Neural cell (in vitro differentiated cells): ENCODE measurements around the gene TGFBR3. TPM values are rescaled to one million over a fixed set of nuclear protein-coding genes. Genes with fewer than 3 reads are reported as not detected.

Source experiments
- H2AFZ ChIP-seq: fragments of 200-600, 300-800 bp; sonication (generic), shearing (Covaris generic); 2 replicates; pipeline ENCODE4 v1.6.0; 2014; ENCODE audit warnings: low read depth, mild to moderate bottlenecking, antibody characterized with exemption, low read length, moderate library complexity
- H3F3A ChIP-seq: fragments of 200-600 bp; shearing (Covaris generic); 2 replicates; pipeline ENCODE4 v1.6.1; 2016; ENCODE audit warnings: mild to moderate bottlenecking, moderate library complexity, mixed read lengths, antibody characterized with exemption, low read length; ENCODE audit not compliant: insufficient read depth, poor library complexity, severe bottlenecking
- H3K27ac ChIP-seq: fragments of 200-600, 300-800 bp; sonication (generic), shearing (Covaris generic); 2 replicates; pipeline ENCODE4 v1.5.1; 2014; ENCODE audit warnings: mild to moderate bottlenecking, low read length, moderate library complexity
- H3K27me3 ChIP-seq: fragments of 300-800, 200-600 bp; sonication (generic), shearing (Covaris generic); 2 replicates; pipeline ENCODE4 v1.6.0; 2014; ENCODE audit warnings: mild to moderate bottlenecking, low read depth, low read length, moderate library complexity; ENCODE audit not compliant: insufficient read depth
- H3K36me3 ChIP-seq: fragments of 300-800, 200-600 bp; sonication (generic), shearing (Covaris generic); 2 replicates; pipeline ENCODE4 v1.5.1; 2014; ENCODE audit warnings: mild to moderate bottlenecking, antibody characterized with exemption, low read length, moderate library complexity; ENCODE audit not compliant: insufficient read depth
- H3K4me2 ChIP-seq: fragments of 300-800, 200-600 bp; sonication (generic), shearing (Covaris generic); 2 replicates; pipeline ENCODE4 v1.6.0; 2014; ENCODE audit warnings: mild to moderate bottlenecking, low read length
- H3K4me3 ChIP-seq: fragments of 300-800, 200-600 bp; sonication (generic), shearing (Covaris generic); 2 replicates; pipeline ENCODE4 v1.5.1; 2014; ENCODE audit warnings: mild to moderate bottlenecking, low read length, moderate library complexity
- H3K79me2 ChIP-seq: fragments of 200-600 bp; shearing (Covaris generic); replicated peaks from 2 replicates; pipeline ENCODE4 v1.6.0; 2014; ENCODE audit warnings: mild to moderate bottlenecking, low read length, moderate library complexity; ENCODE audit not compliant: insufficient read depth
- H3K9ac ChIP-seq: fragments of 300-800, 200-600 bp; sonication (generic), shearing (Covaris generic); 2 replicates; pipeline ENCODE4 v1.6.1; 2016; ENCODE audit warnings: mild to moderate bottlenecking, low read length, mixed read lengths
- H3K9me2 ChIP-seq: fragments of 200-600 bp; shearing (Covaris generic); 2 replicates; pipeline ENCODE4 v1.6.1; 2016; ENCODE audit warnings: mild to moderate bottlenecking, low read length, mixed read lengths; ENCODE audit not compliant: insufficient read depth
- H3K9me3 ChIP-seq: fragments of 200-600, 300-800 bp; sonication (generic), shearing (Covaris generic); 2 replicates; pipeline ENCODE4 v1.6.1; 2016; ENCODE audit warnings: mild to moderate bottlenecking, mixed run types, low read length, moderate library complexity, mixed read lengths
- H4K20me1 ChIP-seq: fragments of 200-600 bp; shearing (Covaris generic); 2 replicates; pipeline ENCODE4 v1.6.1; 2016; ENCODE audit warnings: mild to moderate bottlenecking, mixed run types; ENCODE audit not compliant: insufficient read depth
- CTCF ChIP-seq: fragments of 450-650 bp; IDR thresholded peaks from 2 replicates; pipeline ENCODE4 v1.5.1; 2014; ENCODE audit warnings: antibody characterized with exemption, mild to moderate bottlenecking, moderate library complexity; ENCODE audit not compliant: poor library complexity, severe bottlenecking
- EP300 ChIP-seq: fragments of 450-650 bp; conservative IDR thresholded peaks from 2 replicates; pipeline ENCODE4 v1.6.1; 2014; ENCODE audit warnings: antibody characterized with exemption, mild to moderate bottlenecking, moderate library complexity; ENCODE audit not compliant: poor library complexity, severe bottlenecking
- EZH2 ChIP-seq: fragments of 200-600, 300-800 bp; shearing (Covaris generic), sonication (generic); IDR thresholded peaks from 2 replicates; pipeline ENCODE4 v1.6.1; 2014; ENCODE audit warnings: antibody characterized with exemption, low read length, borderline replicate concordance, mild to moderate bottlenecking; ENCODE audit not compliant: insufficient read depth, poor library complexity, severe bottlenecking
- MXI1 ChIP-seq: fragments of 450-650 bp; conservative IDR thresholded peaks from 2 replicates; pipeline ENCODE4 v1.6.1; 2014; ENCODE audit warnings: antibody characterized with exemption, mild to moderate bottlenecking; ENCODE audit not compliant: poor library complexity, severe bottlenecking
- POLR2AphosphoS5 ChIP-seq: IDR thresholded peaks from 2 replicates; pipeline ENCODE4 v1.6.1; 2012
- RAD21 ChIP-seq: fragments of 450-650 bp; conservative IDR thresholded peaks from 2 replicates; pipeline ENCODE4 v1.6.1; 2014; ENCODE audit warnings: antibody characterized with exemption, mild to moderate bottlenecking, moderate library complexity
- REST ChIP-seq: IDR thresholded peaks from 2 replicates; pipeline ENCODE4 v1.6.1; 2012; ENCODE audit warnings: borderline replicate concordance
- SMC3 ChIP-seq: fragments of 450-650 bp; conservative IDR thresholded peaks from 2 replicates; pipeline ENCODE4 v1.6.1; 2014; ENCODE audit warnings: antibody characterized with exemption, mild to moderate bottlenecking, moderate library complexity; ENCODE audit not compliant: poor library complexity
- TAF1 ChIP-seq: IDR thresholded peaks from 2 replicates; pipeline ENCODE4 v1.6.1; 2012; ENCODE audit warnings: low read depth
- polyA plus RNA-seq: library from polyadenylated mRNA; depleted of rRNA; stranded (reverse); fragments of >200 nt; gene quantifications from 2 replicates; pipeline ENCODE4 v1.2.3, GENCODE V29; 2014

TGFBR3 gene
- polyA plus RNA-seq, 1 donor from 2014 or later = 0.25 TPM

GRCh38 chr1:91691525-91691924, 194.4 kb downstream of the TGFBR3 start:
- no peaks in the 10 kb centered on the region for H4K20me1 ChIP-seq

GRCh38 chr1:91689641-91690481, 196.1 kb downstream of the TGFBR3 start:
- no peak overlapping the region for H3K9ac ChIP-seq
- TF ChIP-seq RAD21 = no peak
- no peak for TF ChIP-seq TAF1
- TF ChIP-seq EP300 = no peak
- no peak for TF ChIP-seq MXI1
- TF ChIP-seq POLR2AphosphoS5 = no peak
- H3K9me3 ChIP-seq = no peaks in the 10 kb centered on the region
- H3K36me3 ChIP-seq = no peaks in the 10 kb centered on the region
- H3K27ac ChIP-seq = no peak overlapping the region
- H3K27me3 ChIP-seq = no peaks in the 10 kb centered on the region
- H3F3A ChIP-seq = no peaks in the 10 kb centered on the region
- no peaks in the 10 kb centered on the region for H4K20me1 ChIP-seq
- no peak overlapping the region for H3K4me3 ChIP-seq
- no peak overlapping the region for H3K4me2 ChIP-seq
- H3K9me2 ChIP-seq = no peaks in the 10 kb centered on the region
- H2AFZ ChIP-seq = no peak overlapping the region
- H3K79me2 ChIP-seq = no peaks in the 10 kb centered on the region

More at GRCh38 chr1:91691525-91691924, 194.4 kb downstream of the TGFBR3 start:
- Histone ChIP-seq H3K9me2 (no peaks in the 10 kb centered on the region), H3K9me3 (no peaks in the 10 kb centered on the region), H3K27me3 (no peaks in the 10 kb centered on the region), H2AFZ (no peak overlapping the region), H3K27ac (no peak overlapping the region), H3K9ac (no peak overlapping the region), H3K4me3 (no peak overlapping the region), H3K4me2 (no peak overlapping the region), H3K79me2 (no peaks in the 10 kb centered on the region), H3K36me3 (no peaks in the 10 kb centered on the region), H3F3A (no peaks in the 10 kb centered on the region)
- no peak for TF ChIP-seq CTCF
- TF ChIP-seq SMC3 = no peak
- no peak for TF ChIP-seq MXI1
- TF ChIP-seq REST = no peak
- TF ChIP-seq EZH2 = no peak
